Stimulated activated naive CD4-positive, alpha-beta T cell treated with Interleukin-2 at 50 U/mL for 16 hours (primary cell): ENCODE results near the gene GJA9.

ENCODE experiments used
- DNase-seq: peaks from one replicate; lab custom pipeline; 2025; lab: John Stamatoyannopoulos, UW

GJA9 gene

DNA sequence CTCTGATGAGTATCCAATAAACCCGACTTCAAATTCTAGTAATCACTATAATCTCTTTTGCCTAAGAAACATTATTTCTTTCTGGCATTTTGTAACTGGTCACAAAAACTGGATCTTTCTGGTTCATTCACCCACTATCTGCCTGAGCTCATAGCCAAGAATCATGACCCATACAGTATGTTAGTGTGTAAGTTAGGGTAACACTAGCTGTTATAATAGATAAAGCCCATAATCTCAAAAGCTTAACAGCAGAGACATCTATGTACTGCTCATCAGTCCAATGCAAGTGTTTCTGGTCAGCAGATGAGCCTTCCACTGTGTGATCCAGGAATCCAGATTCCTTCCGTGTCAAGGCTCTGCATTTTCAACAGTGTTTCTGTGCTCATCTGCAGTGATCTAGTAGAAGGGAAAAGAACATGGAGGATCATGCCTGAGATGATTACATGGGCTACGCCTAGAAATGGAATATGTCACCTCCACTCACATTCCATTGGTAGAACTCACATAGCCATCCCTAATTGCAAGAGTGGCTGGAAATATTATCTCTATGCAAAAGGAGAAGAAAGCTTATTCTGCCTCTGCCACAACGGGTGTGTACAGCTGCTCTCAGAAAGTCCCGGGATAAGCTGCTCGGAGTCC, 49.5 kb downstream of the GJA9 start:
- no peak for DNase-seq

DNA sequence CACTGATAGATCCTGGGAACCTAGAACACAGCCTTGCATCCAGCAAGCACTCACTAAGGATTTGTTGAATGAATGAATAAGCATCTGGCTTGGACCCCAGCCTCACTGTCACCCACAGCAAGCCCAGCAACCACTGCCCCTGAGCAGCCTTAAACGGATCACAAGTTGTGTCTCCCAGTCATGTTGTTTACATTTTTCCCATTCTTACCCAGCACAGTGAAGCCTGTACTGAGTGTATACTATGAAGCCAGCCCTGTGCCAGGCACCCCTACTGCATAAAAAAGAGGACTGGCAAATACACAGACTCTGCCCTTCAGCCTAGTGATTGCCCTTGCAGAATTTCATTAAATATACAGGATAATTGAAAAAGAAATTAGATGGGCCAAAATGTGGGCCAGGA, 52.0 kb downstream of the GJA9 start:
- DNase-seq = no peak

DNA sequence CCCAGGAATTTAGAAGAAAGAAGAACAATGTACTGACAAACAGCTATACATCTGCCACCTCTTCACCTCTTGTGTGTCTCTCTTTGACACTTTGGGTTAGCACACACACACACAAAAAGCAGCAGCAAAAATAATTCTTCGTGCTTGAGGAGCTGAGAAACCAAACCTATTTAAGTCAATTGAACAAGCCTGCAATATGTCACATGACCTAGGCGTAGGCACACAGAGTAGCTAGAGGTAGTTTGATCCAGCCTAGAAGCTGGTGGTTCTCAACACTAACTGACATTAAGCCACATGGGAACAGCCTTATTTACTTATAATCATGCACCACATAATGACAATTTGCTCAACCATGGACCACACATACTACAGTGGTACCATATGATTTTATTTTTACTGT, 54.1 kb downstream of the GJA9 start:
- DNase-seq = no peak

DNA sequence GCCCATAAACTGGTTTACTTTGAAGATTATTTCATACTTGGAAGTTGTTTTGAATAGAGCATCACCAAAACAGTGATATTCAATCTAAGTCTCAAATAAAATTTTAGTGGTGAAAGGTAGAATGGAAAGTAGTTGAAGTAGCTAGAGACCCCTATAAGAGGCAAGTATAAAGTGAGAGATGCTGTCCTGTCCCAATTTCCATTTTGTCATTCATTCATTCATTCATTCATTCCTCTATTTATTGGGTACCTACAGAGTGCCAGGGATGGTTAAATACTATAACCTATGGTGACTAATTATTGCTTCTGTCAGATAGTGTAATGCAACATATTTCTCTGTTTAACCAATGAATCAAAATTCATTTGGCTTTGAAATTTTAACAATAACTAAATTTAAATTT, 54.5 kb downstream of the GJA9 start:
- DNase-seq = no peak

DNA sequence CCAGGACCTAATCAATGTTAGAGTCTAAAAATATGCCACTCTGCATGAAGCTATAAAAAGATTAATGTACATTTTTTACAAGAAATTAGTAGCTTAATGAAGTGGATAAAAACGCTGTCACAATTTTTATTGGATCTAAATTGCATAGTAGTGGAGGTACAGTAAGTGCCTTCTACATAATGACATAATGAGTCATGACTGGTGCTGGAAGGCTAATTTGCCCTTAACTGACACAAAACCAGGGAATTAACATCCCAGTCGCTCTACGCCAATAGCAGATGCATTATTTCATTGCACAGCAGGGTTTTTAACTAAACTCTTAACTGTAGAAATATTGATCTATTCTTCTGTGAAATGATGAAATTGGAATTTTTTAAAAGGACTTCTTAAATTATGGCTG, 55.1 kb downstream of the GJA9 start:
- DNase-seq = no peak
